SJSA1 (cell line): ENCODE data around the gene NLRP12. TPM values are rescaled to one million over a fixed set of nuclear protein-coding genes. Genes with fewer than 3 reads are reported as not detected.
"Not testable (repeated sequence)": the region's sequence is repeated elsewhere in the genome, so short reads cannot be mapped to it uniquely, and the experiment has no call there.

Experiments used
- DNase-seq, 2 experiments: peaks; one replicate each; pipeline ENCODE4 v3.0.0-alpha.2; 2015 to 2020; ENCODE audit warnings: low spot score in 2 of 2, low read depth in 1 of 2
- H3K27ac ChIP-seq: fragments of 250-450 bp; sonication (Bioruptor Pico); 2 replicates; pipeline ENCODE4 v1.5.1; 2020; ENCODE audit warnings: mild to moderate bottlenecking, moderate library complexity
- H3K27me3 ChIP-seq: fragments of 250-450 bp; sonication (Bioruptor Pico); replicated peaks from 2 replicates; pipeline ENCODE4 v1.5.1; 2020; ENCODE audit warnings: mild to moderate bottlenecking, moderate library complexity
- H3K36me3 ChIP-seq: fragments of 250-450 bp; sonication (Bioruptor Pico); 2 replicates; pipeline ENCODE4 v1.5.1; 2020; ENCODE audit warnings: mild to moderate bottlenecking
- H3K4me1 ChIP-seq: fragments of 250-450 bp; sonication (Bioruptor Pico); replicated peaks from 2 replicates; pipeline ENCODE4 v1.6.1; 2021; ENCODE audit warnings: mild to moderate bottlenecking
- H3K4me3 ChIP-seq: fragments of 250-450 bp; sonication (Bioruptor Pico); 2 replicates; pipeline ENCODE4 v1.5.1; 2020; ENCODE audit warnings: mild to moderate bottlenecking
- H3K9me3 ChIP-seq: fragments of 250-450 bp; sonication (Bioruptor Pico); replicated peaks from 2 replicates; pipeline ENCODE4 v1.5.1; 2020; ENCODE audit warnings: mild to moderate bottlenecking
- total RNA-seq: library from RNA; depleted of rRNA; stranded (reverse); fragments of >200 nt; shearing (Covaris generic); gene quantifications from 2 replicates; pipeline ENCODE4 v1.2.3, GENCODE V29; 2014; rRNA removed

Gene NLRP12, protein sequence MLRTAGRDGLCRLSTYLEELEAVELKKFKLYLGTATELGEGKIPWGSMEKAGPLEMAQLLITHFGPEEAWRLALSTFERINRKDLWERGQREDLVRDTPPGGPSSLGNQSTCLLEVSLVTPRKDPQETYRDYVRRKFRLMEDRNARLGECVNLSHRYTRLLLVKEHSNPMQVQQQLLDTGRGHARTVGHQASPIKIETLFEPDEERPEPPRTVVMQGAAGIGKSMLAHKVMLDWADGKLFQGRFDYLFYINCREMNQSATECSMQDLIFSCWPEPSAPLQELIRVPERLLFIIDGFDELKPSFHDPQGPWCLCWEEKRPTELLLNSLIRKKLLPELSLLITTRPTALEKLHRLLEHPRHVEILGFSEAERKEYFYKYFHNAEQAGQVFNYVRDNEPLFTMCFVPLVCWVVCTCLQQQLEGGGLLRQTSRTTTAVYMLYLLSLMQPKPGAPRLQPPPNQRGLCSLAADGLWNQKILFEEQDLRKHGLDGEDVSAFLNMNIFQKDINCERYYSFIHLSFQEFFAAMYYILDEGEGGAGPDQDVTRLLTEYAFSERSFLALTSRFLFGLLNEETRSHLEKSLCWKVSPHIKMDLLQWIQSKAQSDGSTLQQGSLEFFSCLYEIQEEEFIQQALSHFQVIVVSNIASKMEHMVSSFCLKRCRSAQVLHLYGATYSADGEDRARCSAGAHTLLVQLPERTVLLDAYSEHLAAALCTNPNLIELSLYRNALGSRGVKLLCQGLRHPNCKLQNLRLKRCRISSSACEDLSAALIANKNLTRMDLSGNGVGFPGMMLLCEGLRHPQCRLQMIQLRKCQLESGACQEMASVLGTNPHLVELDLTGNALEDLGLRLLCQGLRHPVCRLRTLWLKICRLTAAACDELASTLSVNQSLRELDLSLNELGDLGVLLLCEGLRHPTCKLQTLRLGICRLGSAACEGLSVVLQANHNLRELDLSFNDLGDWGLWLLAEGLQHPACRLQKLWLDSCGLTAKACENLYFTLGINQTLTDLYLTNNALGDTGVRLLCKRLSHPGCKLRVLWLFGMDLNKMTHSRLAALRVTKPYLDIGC
- total RNA-seq = not detected in 2 replicates

DNA sequence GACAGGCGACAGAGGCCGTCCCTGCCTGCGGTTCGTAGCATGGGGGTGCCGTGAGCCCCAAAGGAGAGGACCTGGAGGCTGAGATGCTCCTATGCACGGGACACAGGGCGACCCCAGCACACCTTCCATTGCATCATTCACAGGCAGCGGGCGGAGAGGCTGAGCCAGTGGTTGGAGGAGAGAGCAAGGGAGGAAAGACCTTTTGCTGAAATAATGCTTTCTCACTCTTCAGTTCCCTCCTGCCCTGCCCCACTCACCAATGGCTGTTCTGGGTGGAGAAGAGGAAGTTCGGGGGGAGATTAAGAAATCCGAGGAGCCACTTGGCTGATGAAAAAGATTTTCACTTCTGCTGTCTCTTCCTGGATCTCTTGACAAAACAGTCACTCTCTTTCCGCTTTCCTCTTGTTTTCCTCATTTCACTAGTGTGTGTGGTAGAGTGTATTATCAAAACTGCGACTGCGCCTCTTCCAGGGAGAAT lies at the start of gene NLRP12:
Gene NLRP12 (minus strand): TSS at position 181 of the 478 bp plus-strand sequence. CDS start 140 bp downstream, at position 41.
- H3K4me1 ChIP-seq = no peaks in the 10 kb centered on the region
- H3K4me3 ChIP-seq = no peak within 1 kb of the TSS
- no peak for DNase-seq
- H3K36me3 ChIP-seq = no peaks in the 10 kb centered on the region
- no peaks in the 10 kb centered on the region for H3K9me3 ChIP-seq
- H3K27ac ChIP-seq = no peak within 1 kb of the TSS
- H3K27me3 ChIP-seq = no peaks in the 10 kb centered on the region

DNA sequence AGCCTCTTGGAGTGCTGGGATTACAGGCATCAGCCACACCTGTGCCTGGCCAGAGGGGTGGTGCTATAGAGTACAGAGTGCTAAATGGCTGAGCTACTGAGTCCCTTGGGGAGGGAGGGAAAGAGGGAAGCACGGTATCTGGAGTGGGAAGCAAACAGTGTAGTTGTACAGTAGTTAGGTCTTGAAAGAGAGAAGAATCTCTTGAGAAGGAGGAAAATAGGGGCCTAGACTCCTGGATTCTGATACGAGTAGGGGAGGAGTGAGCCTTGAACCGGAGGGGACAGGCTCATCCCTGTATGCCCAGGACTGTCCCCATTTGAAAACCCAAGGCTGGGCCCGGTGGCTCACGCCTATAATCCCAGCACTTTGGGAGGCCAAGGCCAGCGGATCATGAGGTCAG lies 48.6 kb upstream of the NLRP12 start:
- no peak for DNase-seq
- peaks cover 68% of the 10 kb centered on the region for H3K36me3 ChIP-seq
- no peak overlapping the region for H3K4me3 ChIP-seq
- no peaks in the 10 kb centered on the region for H3K27me3 ChIP-seq
- no peaks in the 10 kb centered on the region for H3K9me3 ChIP-seq
- no peaks in the 10 kb centered on the region; the same call in 1 of the 2 replicates for H3K4me1 ChIP-seq
- H3K27ac ChIP-seq = no peak overlapping the region

DNA sequence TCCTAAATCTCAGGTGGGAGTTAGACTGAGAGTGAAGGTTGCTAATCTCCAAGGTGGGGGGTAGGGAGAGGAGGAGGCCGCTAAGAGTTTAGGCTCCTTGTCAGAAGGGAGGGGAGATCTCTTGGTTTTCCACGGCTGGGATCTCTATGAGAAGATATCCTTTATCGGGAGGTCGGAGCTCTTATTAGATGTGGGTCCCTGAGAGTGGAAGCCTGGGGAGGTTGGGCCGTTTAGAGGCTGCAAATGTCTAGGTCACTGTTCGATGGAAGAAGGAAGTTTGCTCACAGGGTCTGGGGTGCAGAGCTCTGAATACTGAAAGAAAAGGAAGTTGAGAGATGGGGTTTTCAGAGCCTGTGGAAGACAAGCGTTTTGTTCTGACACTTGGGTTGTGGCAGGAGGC lies 47.3 kb upstream of the NLRP12 start:
- Histone ChIP-seq H3K27me3 (no peaks in the 10 kb centered on the region), H3K27ac (no peak overlapping the region), H3K9me3 (no peaks in the 10 kb centered on the region), H3K4me3 (no peak overlapping the region), H3K36me3 (peaks cover 70% of the 10 kb centered on the region), H3K4me1 (peaks cover 10% of the 10 kb centered on the region)
- DNase-seq = no peak

DNA sequence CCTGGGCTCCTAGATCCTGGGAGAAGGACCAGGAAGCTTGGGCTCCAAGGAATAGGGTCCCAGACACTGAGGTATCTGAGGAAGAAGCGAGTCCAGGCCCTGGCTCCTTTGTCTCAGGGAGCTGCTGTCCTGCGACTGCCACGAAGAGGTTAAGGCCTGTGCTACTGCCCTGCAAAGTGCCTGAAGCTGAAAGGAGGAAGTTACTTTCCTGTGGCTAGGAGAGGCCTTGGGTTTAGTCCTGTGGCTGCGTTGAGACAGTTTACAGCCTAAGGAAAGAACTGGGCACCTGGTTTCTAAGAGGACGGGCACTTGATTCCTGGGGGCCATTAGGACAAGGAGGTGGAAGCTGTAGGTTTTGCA lies 46.4 kb upstream of the NLRP12 start:
- Histone ChIP-seq H3K27me3 (no peaks in the 10 kb centered on the region), H3K27ac (no peak overlapping the region), H3K36me3 (peaks cover 65% of the 10 kb centered on the region), H3K4me1 (peaks cover 20% of the 10 kb centered on the region), H3K9me3 (no peaks in the 10 kb centered on the region), H3K4me3 (no peak overlapping the region; the same call in 1 of the 2 replicates)
- DNase-seq = no peak

DNA sequence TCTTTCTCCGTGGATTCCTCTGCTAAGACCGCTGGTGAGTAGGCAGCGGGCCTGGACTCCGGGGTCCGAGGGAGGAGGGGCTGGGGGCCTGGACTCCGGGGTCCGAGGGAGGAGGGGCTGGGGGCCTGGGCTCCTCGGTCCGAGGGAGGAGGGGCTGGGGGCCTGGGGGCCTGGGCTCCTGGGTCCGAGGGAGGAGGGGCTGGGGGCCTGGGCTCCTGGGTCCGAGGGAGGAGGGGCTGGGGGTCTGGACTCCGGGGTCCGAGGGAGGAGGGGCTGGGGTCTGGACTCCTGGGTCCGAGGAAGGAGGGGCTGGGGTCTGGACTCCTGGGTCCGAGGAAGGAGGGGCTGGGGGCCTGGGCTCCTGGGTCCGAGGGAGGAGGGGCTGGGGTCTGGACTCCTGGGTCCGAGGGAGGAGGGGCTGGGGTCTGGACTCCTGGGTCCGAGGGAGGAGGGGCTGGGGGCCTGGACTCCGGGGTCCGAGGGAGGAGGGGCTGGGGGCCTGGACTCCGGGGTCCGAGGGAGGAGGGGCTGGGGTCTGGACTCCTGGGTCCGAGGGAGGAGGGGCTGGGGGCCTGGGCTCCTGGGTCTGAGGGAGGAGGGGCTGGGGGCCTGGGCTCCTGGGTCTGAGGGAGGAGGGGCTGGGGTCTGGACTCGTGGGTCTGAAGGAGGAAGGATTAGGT lies 45.8 kb upstream of the NLRP12 start:
- H3K36me3 ChIP-seq = peaks cover 62% of the 10 kb centered on the region
- H3K4me1 ChIP-seq = peaks cover 25% of the 10 kb centered on the region
- peak overlapping the region; percentile 88 for H3K27ac ChIP-seq

DNA sequence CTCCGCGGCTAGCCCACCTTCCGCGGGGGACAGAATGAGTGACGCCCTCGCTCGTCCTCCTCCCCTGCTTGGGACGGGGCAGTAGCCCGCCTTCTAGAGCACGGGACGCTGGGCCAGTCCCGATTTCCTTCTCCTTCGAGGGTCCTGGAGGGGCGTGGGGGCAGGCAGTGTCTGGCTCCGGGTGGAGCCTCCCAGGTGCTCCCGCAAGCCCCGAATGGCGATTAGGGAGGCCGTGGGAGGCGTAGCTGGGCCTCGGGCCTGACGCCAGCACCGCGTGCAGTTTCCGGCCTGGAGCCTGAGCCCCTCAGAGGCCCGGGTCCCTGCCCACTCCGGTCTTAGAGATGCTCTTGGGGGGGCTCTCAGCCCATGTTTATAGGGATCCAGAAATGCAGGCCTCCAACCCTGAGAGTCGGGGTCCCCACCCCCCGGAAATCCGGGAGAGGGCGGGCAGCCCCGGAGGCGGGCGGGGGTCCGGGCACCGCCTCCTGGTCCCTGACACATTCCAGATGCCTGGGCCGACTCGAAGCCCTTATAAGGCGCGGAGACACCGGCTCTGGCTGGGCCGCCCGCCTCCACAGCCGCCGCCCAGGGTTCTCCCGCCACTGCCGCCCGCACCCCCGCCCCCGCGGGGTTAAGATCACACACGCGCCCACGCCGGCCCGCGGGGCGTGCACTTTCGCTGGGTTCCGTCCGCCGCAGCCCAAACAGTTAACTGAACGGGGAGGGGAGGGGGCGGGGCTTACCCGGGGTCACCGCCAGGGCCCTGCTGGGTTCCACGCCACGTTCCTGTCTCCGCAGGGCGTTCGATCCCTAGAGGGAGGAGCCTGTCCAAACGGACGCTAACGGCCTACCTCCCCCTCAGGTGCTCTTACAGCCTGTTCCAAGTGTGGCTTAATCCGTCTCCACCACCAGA lies 45.0 kb upstream of the NLRP12 start:
- peaks cover 54% of the 10 kb centered on the region for H3K36me3 ChIP-seq
- no peaks in the 10 kb centered on the region for H3K9me3 ChIP-seq
- H3K4me3 ChIP-seq = peak overlapping the region; percentile 62
- H3K4me1 ChIP-seq = peaks cover 31% of the 10 kb centered on the region
- no peaks in the 10 kb centered on the region for H3K27me3 ChIP-seq
- DNase-seq = peak; percentile 92 to 93
- peak overlapping the region; percentile 88 for H3K27ac ChIP-seq

More for the DNA sequence above, 45.8 kb upstream of the NLRP12 start:
- H3K4me3 ChIP-seq = peak overlapping the region; percentile 62
- not testable (repeated sequence) for H3K9me3 ChIP-seq, DNase-seq, H3K27me3 ChIP-seq

DNA sequence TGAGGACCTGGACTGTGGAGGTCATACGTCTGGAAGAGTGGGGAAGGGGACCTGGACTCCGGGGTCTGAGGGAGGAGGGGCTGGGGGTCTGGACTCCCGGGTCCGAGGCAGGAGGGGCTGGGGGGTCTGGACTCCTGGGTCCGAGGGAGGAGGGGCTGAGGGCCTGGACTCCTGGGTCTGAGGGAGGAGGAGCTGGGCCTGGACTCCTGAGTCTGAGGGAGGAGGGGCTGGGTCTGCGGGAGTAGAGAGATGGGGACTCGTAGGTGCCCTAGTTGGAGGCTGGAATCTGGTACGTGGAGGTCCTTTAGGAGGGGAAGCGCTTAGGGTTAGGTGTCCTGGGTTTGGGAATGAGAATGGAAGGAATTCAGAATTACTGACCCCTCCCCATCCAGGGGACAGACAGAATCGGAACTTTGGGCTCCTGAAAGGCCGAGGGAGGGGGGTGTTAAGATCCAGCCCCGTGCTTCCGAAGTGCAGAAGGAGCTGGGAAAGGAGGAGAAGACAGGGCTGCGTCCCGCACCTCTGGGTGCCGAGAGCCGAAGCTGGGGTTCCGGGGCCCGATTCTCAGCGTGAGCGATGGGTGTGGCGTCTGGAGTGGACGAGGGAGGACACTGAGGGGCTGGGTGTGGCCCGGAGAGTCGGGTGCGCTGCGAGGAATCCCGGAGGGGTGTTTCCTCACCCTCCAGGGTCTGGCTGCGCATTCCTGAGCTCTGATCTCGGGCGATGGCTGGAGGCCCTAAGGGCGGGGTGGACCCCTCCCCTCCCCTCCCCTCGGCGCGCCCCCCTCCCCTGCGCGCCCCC lies 44.2 kb upstream of the NLRP12 start:
- peak overlapping the region; percentile 88 for H3K27ac ChIP-seq
- peaks cover 45% of the 10 kb centered on the region for H3K36me3 ChIP-seq
- peaks cover 31% of the 10 kb centered on the region for H3K4me1 ChIP-seq
- H3K9me3 ChIP-seq = no peaks in the 10 kb centered on the region
- peak; percentile 64 to 84 for DNase-seq
- peak overlapping the region; percentile 62 for H3K4me3 ChIP-seq
- H3K27me3 ChIP-seq = no peaks in the 10 kb centered on the region

DNA sequence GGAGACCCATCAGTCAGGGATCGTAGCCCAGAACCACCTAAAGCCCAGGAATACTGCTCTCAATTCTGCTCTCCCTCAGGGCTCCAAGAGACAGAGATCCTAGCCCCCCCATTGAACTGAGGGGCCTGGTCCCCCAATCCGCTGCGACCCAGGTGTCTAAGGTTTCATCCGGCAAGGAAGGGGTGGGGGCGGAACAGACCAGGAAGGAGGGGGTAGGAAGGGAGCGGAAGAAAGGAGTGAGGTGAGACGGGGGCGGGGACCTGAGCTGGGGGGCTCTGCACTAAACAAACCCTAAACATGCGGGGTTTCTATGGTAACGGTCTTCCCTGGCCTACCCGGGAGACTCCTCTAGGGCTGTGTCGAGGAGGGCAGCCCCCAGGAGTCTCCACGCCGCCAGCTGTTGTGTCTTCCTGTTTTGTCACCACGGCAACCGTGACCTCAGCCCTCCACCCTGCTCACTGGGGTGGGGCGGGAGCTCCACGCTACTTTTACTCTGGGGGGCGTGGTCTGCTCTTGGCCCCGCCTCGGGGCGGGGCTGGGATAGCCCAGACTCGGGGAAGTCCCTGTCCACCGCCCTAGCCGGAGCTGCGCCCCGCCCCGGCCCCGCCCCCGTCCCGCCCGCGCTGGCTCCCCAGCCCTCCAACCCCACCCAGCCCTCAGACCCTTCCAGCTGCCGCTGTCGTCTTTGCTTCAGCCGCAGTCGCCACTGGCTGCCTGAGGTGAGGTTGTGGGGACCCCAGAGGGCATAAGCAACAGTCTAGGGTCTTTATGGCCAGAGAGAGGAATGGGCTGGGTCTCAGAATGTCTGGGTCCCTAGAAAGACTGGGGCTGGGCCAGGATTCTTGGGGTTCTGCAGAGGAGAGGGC lies 43.3 kb upstream of the NLRP12 start, which contains the start of gene MYADM:
Gene MYADM (plus strand): TSS at position 659 of the 866 bp plus-strand sequence. CDS start 5,647 bp downstream, outside the sequence.
- DNase-seq = peak; percentile 99
- Histone ChIP-seq H3K4me1 (peaks cover 31% of the 10 kb centered on the region), H3K27ac (peak within 1 kb of the TSS; percentile 99), H3K9me3 (no peaks in the 10 kb centered on the region), H3K4me3 (peak within 1 kb of the TSS; percentile 62), H3K27me3 (no peaks in the 10 kb centered on the region), H3K36me3 (peaks cover 37% of the 10 kb centered on the region)

DNA sequence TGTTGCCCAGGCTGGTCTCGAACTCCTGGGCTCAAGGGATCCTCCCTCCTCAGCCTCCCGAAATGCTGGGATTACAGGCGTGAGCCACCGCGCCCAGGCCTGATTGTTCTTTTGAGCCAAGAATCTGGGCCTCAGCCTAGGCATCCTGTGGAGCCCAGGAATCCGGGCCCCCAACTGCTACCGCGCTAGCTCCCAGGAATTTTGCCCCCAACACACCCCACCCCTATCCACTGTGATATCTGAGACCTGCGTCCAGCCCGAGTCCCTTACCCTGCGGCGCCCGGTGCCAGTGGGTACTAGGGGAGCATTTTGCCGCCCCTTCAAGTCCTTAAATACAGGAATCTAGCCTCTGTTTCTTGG lies 42.7 kb upstream of the NLRP12 start:
- Histone ChIP-seq H3K27ac (peak overlapping the region; percentile 99), H3K27me3 (no peaks in the 10 kb centered on the region), H3K4me3 (peak overlapping the region; percentile 62), H3K36me3 (peaks cover 31% of the 10 kb centered on the region), H3K9me3 (no peaks in the 10 kb centered on the region), H3K4me1 (peaks cover 31% of the 10 kb centered on the region)
- no peak for DNase-seq

DNA sequence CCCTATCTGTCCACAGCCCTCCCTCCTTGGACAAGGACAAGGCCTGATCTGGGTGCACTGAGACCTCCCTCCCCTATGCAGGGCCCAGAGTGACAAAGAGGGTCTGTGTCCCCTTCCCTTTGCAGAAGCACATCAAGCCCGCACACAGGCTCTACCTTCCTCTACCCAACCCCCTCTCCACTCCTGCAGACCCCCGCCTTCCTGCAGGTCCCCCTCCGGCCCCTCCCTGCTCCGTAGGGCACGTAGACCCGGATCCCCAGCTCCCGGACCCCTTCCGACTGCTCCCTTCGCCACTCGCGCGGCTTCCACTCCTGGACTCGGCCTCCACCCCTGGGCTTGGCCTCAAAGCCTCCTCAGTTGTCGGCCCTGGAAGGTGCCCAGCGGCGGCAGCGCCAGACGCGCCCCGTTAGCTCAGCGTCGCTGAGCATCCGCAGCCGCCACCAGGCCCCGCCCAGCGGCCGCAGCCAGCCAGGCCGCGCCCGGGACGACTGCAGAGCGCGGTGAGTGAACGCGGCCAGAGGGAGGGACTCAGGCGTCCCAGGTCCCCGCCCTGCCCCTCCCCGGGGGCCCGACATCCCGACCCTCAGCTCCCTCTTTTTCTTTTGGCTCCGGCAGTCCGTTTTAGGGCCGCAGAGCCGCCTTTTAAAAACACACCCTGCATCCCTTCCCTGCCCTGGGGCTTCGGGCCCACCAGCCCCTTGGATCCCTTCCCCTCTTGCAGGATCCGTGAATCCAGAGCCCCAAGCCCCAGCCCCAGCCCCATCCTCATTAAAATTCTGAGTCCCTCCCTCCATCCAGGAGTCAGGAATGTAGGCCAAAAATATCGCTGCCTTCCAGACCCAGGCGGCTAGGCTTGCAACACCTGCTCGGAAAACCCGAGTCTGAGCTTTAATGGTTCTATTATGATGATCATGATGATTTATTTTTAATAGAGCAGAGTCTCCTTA lies 42.1 kb upstream of the NLRP12 start:
- peaks cover 31% of the 10 kb centered on the region for H3K4me1 ChIP-seq
- peak; percentile 68 to 70 for DNase-seq
- peak overlapping the region; percentile 99 for H3K27ac ChIP-seq
- H3K27me3 ChIP-seq = no peaks in the 10 kb centered on the region
- peaks cover 27% of the 10 kb centered on the region for H3K36me3 ChIP-seq
- no peaks in the 10 kb centered on the region for H3K9me3 ChIP-seq
- H3K4me3 ChIP-seq = peak overlapping the region; percentile 62
